GM21526 (cell line): ENCODE data around the gene PARP11.
A peak's percentile ranks its signal among the peaks of the same experiment; 100 is the strongest.

ENCODE experiments used
- ATAC-seq: cut with Tn5 transposase; IDR thresholded peaks from one replicate; pipeline ENCODE4 v1.9.1; 2021; ENCODE audit warnings: moderate library complexity; ENCODE audit not compliant: unreplicated experiment, low FRiP score

The PARP11 gene

GRCh38 chr12:3872800-3873636, at the start of gene PARP11:
TSS of gene PARP11 (minus strand) at chr12:3873399. CDS start at chr12:3873229, 170 bp downstream.
- ATAC-seq: peak; percentile 89

GRCh38 chr12:3922033-3922432, 48.8 kb upstream of the PARP11 start:
- ATAC-seq: no peak

- ATAC-seq: no peak
These were observed 48.3 kb upstream of the PARP11 start for GRCh38 chr12:3921526-3921925.

- ATAC-seq: no peak
These were observed 47.9 kb upstream of the PARP11 start for GRCh38 chr12:3921151-3921471.

- ATAC-seq: no peak
These were observed 47.4 kb upstream of the PARP11 start for GRCh38 chr12:3920351-3921150.

- ATAC-seq: no peak
These were observed 40.1 kb upstream of the PARP11 start for GRCh38 chr12:3913278-3913677.

- ATAC-seq: no peak
These were observed 39.7 kb upstream of the PARP11 start for GRCh38 chr12:3912863-3913262.

GRCh38 chr12:3911409-3911808, 38.2 kb upstream of the PARP11 start:
- ATAC-seq: no peak

GRCh38 chr12:3905664-3906063, 32.5 kb upstream of the PARP11 start:
- no peak for ATAC-seq

- ATAC-seq: no peak
These were observed 31.8 kb upstream of the PARP11 start for GRCh38 chr12:3904999-3905398.

- ATAC-seq: no peak
These were observed 29.7 kb upstream of the PARP11 start for GRCh38 chr12:3902921-3903320.

- ATAC-seq: no peak
These were observed 27.9 kb upstream of the PARP11 start for GRCh38 chr12:3901116-3901515.

GRCh38 chr12:3898756-3899155, 25.6 kb upstream of the PARP11 start:
- ATAC-seq: no peak

GRCh38 chr12:3897371-3897971, 24.3 kb upstream of the PARP11 start:
- ATAC-seq: no peak

- no peak for ATAC-seq
These were observed 23.7 kb upstream of the PARP11 start for GRCh38 chr12:3896801-3897351.

GRCh38 chr12:3896356-3896755, 23.2 kb upstream of the PARP11 start:
- no peak for ATAC-seq

GRCh38 chr12:3892631-3893030, 19.4 kb upstream of the PARP11 start:
- no peak for ATAC-seq

GRCh38 chr12:3891201-3891600, 18.0 kb upstream of the PARP11 start:
- ATAC-seq: no peak

GRCh38 chr12:3888659-3889058, 15.5 kb upstream of the PARP11 start:
- no peak for ATAC-seq

- ATAC-seq: no peak
These were observed 12.3 kb upstream of the PARP11 start for GRCh38 chr12:3885277-3886094.
